HG02759 (cell line): ENCODE results near the gene NXPH2.

Source experiments
- ATAC-seq: cut with Tn5 transposase; IDR thresholded peaks from one replicate; pipeline ENCODE4 v1.9.1; 2021; ENCODE audit warnings: mild to moderate bottlenecking, moderate library complexity; ENCODE audit not compliant: unreplicated experiment

NXPH2 gene

GRCh38 chr2:138640921-138641676 is 139.1 kb downstream of the NXPH2 start:
- peak; percentile 67 for ATAC-seq

- ATAC-seq, result no peak
Observed at GRCh38 chr2:138637686-138638085, 142.5 kb downstream of the NXPH2 start.

GRCh38 chr2:138637061-138637460 is 143.1 kb downstream of the NXPH2 start:
- no peak for ATAC-seq

GRCh38 chr2:138633049-138633448 is 147.1 kb downstream of the NXPH2 start:
- no peak for ATAC-seq

GRCh38 chr2:138632066-138632620 is 148.0 kb downstream of the NXPH2 start:
- no peak for ATAC-seq

- no peak for ATAC-seq
Observed at GRCh38 chr2:138630164-138630563, 150.0 kb downstream of the NXPH2 start.

GRCh38 chr2:138626148-138626547 is 154.0 kb downstream of the NXPH2 start:
- no peak for ATAC-seq

- peak; percentile 47 for ATAC-seq
Observed at GRCh38 chr2:138622613-138623012, 157.6 kb downstream of the NXPH2 start.

GRCh38 chr2:138621139-138621538 is 159.1 kb downstream of the NXPH2 start:
- no peak for ATAC-seq

- ATAC-seq, result no peak
Observed at GRCh38 chr2:138620431-138620830, 159.8 kb downstream of the NXPH2 start.
